ENCODE results near the gene FOXD4L1. TPM values are rescaled to one million over a fixed set of nuclear protein-coding genes. Genes with fewer than 3 reads are reported as not detected.

FOXD4L1 gene
- not detected in 2 replicates for polyA plus RNA-seq

DNA sequence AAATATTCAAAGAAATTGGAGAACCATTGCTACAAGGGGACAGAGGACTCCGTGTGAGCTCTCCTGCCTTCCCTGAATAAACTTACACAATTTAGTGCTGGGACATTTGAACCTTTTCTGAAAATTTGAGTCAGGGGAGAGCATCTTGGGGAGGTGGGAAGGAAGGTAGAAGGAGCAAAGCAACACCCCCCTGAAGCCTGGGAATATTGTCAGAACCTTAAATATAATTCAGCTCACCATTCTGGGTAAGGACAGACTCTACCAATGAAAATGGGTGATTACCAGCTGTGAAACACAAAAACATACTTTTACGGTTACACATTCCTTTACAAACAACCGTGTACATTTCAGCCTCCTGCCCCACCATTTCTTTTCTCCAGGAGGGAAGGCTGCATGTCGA lies at the start of gene FOXD4L1:
FOXD4L1 (plus strand) TSS at position 301 of the 400 bp plus-strand sequence. CDS start 592 bp downstream, outside the sequence.

Other genes with a start within 250 kb of the FOXD4L1 start
- gene PAX8, start 219.7 kb upstream of the FOXD4L1 start, polyA plus RNA-seq, result not detected in 2 replicates
- 157 and 180 TPM in 2 replicates for gene ZNG1B, start 61.0 kb upstream of the FOXD4L1 start, polyA plus RNA-seq
- 4.5 and 7.3 TPM in 2 replicates for gene RABL2A, start 128.6 kb downstream of the FOXD4L1 start, polyA plus RNA-seq